ENCODE data around the gene CLRN3. TPM values are rescaled to one million over a fixed set of nuclear protein-coding genes. Genes with fewer than 3 reads are reported as not detected.
A peak's percentile ranks its signal among the peaks of the same experiment; 100 is the strongest.

Gene CLRN3
- polyA plus RNA-seq, 1 donor from 2014 or later = not detected

DNA sequence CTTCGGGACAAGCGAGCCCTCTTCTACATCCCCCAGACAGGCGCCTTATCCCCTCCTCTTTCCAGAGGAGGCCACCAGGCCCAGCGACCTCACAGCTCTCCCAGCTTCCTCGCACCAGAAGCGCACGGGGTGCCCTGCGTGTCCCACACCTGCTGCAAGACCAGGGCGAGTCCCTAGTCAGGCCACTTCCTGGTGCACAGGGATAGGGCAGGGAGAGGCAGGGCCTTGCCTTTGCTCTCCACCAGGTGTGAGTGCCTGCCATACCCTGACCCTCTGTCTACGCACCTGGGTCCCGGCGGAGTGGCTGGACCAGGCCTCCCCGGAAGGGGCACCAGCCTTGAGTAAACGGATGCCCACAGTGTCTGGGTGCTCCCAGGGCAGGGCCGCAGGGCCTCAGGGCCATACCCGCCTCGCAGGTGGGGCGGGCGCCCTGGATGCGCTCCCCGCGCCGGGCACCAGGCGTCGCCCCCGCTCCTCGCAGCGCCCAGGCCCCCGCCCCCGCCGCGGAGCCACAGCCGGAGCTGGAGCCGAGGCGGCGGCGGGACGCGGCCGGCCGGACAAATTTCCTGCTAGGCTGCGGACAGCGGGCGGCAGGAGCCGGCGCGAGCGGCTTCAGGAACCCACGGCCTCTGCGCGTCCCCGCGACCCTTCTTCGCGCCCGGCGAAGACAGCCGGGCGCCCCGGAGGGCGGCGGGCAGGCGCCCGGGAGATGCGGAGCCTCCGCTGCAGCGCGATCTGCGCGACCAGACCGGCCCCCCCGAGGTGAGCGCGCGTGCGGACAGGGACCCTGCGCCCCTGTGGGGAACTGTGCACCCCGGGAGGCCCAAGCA lies 14.0 kb upstream of the CLRN3 start, which contains the start of gene PTPRE:
TSS of gene PTPRE (plus strand) at position 556 of the 830 bp plus-strand sequence. CDS start 133,779 bp downstream, outside the sequence.
- Histone ChIP-seq H3K9ac (ENCODE audit: low read length) (peak within 1 kb of the TSS; percentile 66), H3K9me2 (ENCODE audit: insufficient read depth, low read length) (no peaks in the 10 kb centered on the region), H3F3A (ENCODE audit: insufficient read depth, low read length, poor library complexity, severe bottlenecking) (no peaks in the 10 kb centered on the region), H3K27me3 (ENCODE audit: insufficient read depth, low read depth, low read length) (peaks cover 12% of the 10 kb centered on the region), H4K20me1 (ENCODE audit: insufficient read depth) (no peaks in the 10 kb centered on the region), H3K79me2 (replicated peaks; ENCODE audit: insufficient read depth, low read length) (no peaks in the 10 kb centered on the region), H3K4me3 (ENCODE audit: low read length) (peak within 1 kb of the TSS; percentile 67), H3K9me3 (ENCODE audit: low read length) (no peaks in the 10 kb centered on the region), H3K36me3 (ENCODE audit: insufficient read depth, low read length) (no peaks in the 10 kb centered on the region), H2AFZ (ENCODE audit: low read depth, low read length) (no peak within 1 kb of the TSS), H3K4me2 (ENCODE audit: low read length) (no peak within 1 kb of the TSS), H3K27ac (ENCODE audit: low read length) (no peak within 1 kb of the TSS)
- TF ChIP-seq, protein P1, sequence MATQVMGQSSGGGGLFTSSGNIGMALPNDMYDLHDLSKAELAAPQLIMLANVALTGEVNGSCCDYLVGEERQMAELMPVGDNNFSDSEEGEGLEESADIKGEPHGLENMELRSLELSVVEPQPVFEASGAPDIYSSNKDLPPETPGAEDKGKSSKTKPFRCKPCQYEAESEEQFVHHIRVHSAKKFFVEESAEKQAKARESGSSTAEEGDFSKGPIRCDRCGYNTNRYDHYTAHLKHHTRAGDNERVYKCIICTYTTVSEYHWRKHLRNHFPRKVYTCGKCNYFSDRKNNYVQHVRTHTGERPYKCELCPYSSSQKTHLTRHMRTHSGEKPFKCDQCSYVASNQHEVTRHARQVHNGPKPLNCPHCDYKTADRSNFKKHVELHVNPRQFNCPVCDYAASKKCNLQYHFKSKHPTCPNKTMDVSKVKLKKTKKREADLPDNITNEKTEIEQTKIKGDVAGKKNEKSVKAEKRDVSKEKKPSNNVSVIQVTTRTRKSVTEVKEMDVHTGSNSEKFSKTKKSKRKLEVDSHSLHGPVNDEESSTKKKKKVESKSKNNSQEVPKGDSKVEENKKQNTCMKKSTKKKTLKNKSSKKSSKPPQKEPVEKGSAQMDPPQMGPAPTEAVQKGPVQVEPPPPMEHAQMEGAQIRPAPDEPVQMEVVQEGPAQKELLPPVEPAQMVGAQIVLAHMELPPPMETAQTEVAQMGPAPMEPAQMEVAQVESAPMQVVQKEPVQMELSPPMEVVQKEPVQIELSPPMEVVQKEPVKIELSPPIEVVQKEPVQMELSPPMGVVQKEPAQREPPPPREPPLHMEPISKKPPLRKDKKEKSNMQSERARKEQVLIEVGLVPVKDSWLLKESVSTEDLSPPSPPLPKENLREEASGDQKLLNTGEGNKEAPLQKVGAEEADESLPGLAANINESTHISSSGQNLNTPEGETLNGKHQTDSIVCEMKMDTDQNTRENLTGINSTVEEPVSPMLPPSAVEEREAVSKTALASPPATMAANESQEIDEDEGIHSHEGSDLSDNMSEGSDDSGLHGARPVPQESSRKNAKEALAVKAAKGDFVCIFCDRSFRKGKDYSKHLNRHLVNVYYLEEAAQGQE (IDR thresholded peaks at IDR 0.05; ENCODE audit: borderline replicate concordance) = no peak
- TF ChIP-seq TAF1 (IDR thresholded peaks at IDR 0.05; ENCODE audit: low read depth) (no peak), MXI1 (conservative IDR thresholded peaks at IDR 0.05; ENCODE audit: poor library complexity, severe bottlenecking) (peak; percentile 48), EZH2 (IDR thresholded peaks at IDR 0.05; ENCODE audit: borderline replicate concordance, insufficient read depth, low read length, poor library complexity, severe bottlenecking) (no peak), EP300 (conservative IDR thresholded peaks at IDR 0.05; ENCODE audit: poor library complexity, severe bottlenecking) (peak; percentile 41), RAD21 (conservative IDR thresholded peaks at IDR 0.05) (peak; percentile 96), POLR2AphosphoS5 (IDR thresholded peaks at IDR 0.05) (no peak), SMC3 (conservative IDR thresholded peaks at IDR 0.05; ENCODE audit: poor library complexity) (peak; percentile 99)
- TF ChIP-seq, protein P2, sequence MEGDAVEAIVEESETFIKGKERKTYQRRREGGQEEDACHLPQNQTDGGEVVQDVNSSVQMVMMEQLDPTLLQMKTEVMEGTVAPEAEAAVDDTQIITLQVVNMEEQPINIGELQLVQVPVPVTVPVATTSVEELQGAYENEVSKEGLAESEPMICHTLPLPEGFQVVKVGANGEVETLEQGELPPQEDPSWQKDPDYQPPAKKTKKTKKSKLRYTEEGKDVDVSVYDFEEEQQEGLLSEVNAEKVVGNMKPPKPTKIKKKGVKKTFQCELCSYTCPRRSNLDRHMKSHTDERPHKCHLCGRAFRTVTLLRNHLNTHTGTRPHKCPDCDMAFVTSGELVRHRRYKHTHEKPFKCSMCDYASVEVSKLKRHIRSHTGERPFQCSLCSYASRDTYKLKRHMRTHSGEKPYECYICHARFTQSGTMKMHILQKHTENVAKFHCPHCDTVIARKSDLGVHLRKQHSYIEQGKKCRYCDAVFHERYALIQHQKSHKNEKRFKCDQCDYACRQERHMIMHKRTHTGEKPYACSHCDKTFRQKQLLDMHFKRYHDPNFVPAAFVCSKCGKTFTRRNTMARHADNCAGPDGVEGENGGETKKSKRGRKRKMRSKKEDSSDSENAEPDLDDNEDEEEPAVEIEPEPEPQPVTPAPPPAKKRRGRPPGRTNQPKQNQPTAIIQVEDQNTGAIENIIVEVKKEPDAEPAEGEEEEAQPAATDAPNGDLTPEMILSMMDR (IDR thresholded peaks at IDR 0.05; ENCODE audit: poor library complexity, severe bottlenecking) = peak; percentile 97

DNA sequence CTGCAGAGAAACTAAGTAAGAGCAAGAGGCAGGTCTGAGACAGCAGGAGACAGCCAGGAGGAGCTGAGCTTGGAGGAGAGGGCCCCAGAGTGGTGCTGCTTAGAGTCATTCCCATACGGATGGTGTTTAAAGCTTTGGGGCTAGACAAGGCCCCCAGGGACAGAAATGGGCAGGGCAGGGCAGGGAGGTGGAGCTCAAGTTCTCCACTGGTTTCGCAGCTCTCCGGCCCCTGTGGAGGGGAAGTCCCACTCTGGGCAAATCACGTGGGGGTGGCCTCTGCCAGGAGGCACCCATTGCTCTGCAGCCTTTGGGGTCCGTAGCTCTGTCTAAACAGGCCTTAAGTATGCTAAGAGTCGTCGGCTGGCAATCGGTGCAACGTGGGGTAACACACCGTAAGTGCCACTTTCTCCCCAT lies 13.1 kb upstream of the CLRN3 start:
- Histone ChIP-seq H3K9me3 (ENCODE audit: low read length) (no peaks in the 10 kb centered on the region), H3K79me2 (replicated peaks; ENCODE audit: insufficient read depth, low read length) (no peaks in the 10 kb centered on the region), H3K27me3 (ENCODE audit: insufficient read depth, low read depth, low read length) (peaks cover 12% of the 10 kb centered on the region), H3F3A (ENCODE audit: insufficient read depth, low read length, poor library complexity, severe bottlenecking) (no peaks in the 10 kb centered on the region), H4K20me1 (ENCODE audit: insufficient read depth) (no peaks in the 10 kb centered on the region), H3K36me3 (ENCODE audit: insufficient read depth, low read length) (no peaks in the 10 kb centered on the region), H2AFZ (ENCODE audit: low read depth, low read length) (no peak overlapping the region), H3K9me2 (ENCODE audit: insufficient read depth, low read length) (no peaks in the 10 kb centered on the region), H3K4me3 (ENCODE audit: low read length) (no peak overlapping the region), H3K4me2 (ENCODE audit: low read length) (no peak overlapping the region), H3K9ac (ENCODE audit: low read length) (no peak overlapping the region), H3K27ac (ENCODE audit: low read length) (no peak overlapping the region)
- no peak for TF ChIP-seq RAD21 (conservative IDR thresholded peaks at IDR 0.05)
- TF ChIP-seq, protein P1 (IDR thresholded peaks at IDR 0.05; ENCODE audit: borderline replicate concordance) = no peak
